ENCODE data around the gene GLIPR2.

GRCh38 chr9:36129139-36129538, 7.4 kb upstream of the GLIPR2 start:
- TF ChIP-seq CTCF (IDR thresholded peaks at IDR 0.05; ENCODE audit: poor library complexity, severe bottlenecking), result no peak
- no peak for TF ChIP-seq RAD21 (conservative IDR thresholded peaks at IDR 0.05)
- TF ChIP-seq EZH2 (IDR thresholded peaks at IDR 0.05; ENCODE audit: borderline replicate concordance, insufficient read depth, low read length, poor library complexity, severe bottlenecking), result no peak
- TF ChIP-seq, protein P1, sequence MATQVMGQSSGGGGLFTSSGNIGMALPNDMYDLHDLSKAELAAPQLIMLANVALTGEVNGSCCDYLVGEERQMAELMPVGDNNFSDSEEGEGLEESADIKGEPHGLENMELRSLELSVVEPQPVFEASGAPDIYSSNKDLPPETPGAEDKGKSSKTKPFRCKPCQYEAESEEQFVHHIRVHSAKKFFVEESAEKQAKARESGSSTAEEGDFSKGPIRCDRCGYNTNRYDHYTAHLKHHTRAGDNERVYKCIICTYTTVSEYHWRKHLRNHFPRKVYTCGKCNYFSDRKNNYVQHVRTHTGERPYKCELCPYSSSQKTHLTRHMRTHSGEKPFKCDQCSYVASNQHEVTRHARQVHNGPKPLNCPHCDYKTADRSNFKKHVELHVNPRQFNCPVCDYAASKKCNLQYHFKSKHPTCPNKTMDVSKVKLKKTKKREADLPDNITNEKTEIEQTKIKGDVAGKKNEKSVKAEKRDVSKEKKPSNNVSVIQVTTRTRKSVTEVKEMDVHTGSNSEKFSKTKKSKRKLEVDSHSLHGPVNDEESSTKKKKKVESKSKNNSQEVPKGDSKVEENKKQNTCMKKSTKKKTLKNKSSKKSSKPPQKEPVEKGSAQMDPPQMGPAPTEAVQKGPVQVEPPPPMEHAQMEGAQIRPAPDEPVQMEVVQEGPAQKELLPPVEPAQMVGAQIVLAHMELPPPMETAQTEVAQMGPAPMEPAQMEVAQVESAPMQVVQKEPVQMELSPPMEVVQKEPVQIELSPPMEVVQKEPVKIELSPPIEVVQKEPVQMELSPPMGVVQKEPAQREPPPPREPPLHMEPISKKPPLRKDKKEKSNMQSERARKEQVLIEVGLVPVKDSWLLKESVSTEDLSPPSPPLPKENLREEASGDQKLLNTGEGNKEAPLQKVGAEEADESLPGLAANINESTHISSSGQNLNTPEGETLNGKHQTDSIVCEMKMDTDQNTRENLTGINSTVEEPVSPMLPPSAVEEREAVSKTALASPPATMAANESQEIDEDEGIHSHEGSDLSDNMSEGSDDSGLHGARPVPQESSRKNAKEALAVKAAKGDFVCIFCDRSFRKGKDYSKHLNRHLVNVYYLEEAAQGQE (IDR thresholded peaks at IDR 0.05; ENCODE audit: borderline replicate concordance), result no peak
- TF ChIP-seq EP300 (conservative IDR thresholded peaks at IDR 0.05; ENCODE audit: poor library complexity, severe bottlenecking), result no peak
- no peak for TF ChIP-seq TAF1 (IDR thresholded peaks at IDR 0.05; ENCODE audit: low read depth)
- no peak for TF ChIP-seq POLR2AphosphoS5 (IDR thresholded peaks at IDR 0.05)
- TF ChIP-seq MXI1 (conservative IDR thresholded peaks at IDR 0.05; ENCODE audit: poor library complexity, severe bottlenecking), result no peak
- no peak for TF ChIP-seq SMC3 (conservative IDR thresholded peaks at IDR 0.05; ENCODE audit: poor library complexity)

Measured in neural cell (in vitro differentiated cells).